NCI-H1436 (cell line): ENCODE data around the gene STX18.

Experiments
- DNase-seq: peaks from one replicate; lab custom pipeline; 2025; lab: John Stamatoyannopoulos, UW

Gene STX18

DNA sequence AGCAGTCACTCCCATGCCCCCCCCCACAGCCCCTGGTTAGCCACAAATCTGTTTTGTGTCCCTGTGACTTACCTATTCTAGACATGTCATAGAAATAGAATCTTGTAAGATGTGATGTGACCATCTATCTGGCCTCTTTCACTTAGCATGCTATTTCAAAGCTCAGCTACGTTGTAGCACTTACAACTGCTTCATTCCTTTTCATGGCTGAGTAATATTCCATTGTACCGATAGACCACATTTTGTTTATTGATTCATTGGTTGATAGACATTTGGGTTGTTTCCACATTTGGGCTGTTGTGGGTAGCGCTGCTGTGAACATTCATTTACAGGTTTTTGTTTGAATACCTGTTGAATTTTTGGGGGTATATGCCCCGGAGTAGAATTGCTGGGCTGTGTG, 143.4 kb downstream of the STX18 start:
- DNase-seq: no peak

DNA sequence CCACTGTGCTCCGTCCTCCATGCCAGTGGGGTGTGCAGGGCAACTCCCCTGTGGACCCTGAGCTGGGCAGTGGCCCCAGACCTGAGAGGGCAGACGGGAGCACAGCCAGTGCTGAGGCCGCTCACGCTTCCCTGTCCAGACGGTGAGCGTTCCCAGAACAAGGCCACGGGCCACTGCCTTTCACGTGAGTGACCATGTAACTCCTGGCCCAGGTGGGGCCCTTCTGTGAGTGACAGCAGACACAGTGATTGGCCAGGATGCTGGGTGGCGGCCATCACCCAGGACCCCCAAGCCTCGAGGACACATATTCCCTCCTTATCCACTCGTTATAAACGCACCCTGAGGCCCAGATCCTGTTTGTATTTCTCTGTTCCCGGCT, 144.4 kb downstream of the STX18 start:
- DNase-seq: no peak

- no peak for DNase-seq
Observed at GRCh38 chr4:4396628-4397440, 145.0 kb downstream of the STX18 start.

- DNase-seq: peak; percentile 38
Observed at GRCh38 chr4:4395849-4396627, 145.8 kb downstream of the STX18 start.

- no peak for DNase-seq
Observed at GRCh38 chr4:4395371-4395770, 146.5 kb downstream of the STX18 start.

DNA sequence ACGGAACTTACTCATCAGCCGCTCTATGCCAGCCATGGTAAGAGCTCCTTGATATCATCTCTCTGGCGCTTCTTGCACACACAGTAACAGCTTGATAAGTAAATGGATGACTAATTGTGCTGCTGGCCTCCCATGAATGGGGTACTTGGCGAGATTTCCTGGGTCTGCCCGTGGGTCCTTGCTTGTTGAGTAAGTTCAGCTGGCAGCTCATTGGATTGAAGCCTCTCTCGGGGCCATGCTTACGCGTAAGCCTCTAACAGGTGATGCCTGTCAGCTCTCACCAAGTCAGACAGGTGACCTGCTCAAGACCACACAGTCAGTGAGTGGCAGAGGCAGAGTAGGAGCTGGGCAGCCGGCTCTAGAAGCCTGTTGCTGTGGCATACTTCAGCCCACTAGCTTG, 147.2 kb downstream of the STX18 start:
- DNase-seq: no peak

GRCh38 chr4:4392501-4393183, 149.2 kb downstream of the STX18 start:
- no peak for DNase-seq

GRCh38 chr4:4391866-4392265, 150.0 kb downstream of the STX18 start:
- no peak for DNase-seq

DNA sequence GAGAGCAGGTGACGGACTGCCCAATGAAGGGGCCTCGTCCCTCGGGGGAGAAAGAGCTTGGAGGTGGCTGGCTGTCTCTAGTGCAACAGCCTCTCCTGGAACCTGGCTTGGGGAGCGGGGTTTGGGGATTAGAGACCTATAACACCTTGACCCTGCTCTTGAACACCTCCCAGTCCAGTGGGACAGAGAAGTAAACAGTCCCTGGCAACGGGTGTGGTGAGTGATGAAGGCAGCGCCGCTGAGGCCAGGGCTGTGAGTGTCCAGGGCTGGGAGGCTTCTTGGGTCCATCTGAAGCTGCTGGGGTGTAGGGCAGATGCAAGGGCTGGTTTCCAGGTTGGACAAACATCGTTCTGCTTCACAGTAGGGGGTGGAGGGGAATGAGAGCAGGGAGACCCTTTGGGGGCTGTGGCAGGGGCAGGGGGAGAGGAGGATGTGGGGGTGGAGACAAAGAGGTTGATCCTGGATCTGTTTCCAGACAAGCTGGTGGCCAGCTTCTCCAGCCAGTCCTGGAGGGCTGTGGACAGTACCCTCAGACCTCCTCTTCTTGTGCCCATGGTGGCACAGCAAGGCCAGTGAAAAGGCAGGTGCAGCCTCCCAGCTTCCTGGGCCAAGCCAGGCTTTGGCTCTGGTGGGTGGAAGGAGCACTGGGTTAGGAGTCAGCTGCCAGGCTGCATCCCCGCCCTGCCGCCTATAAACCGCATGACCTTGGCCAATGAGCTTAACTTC, 151.2 kb downstream of the STX18 start:
- DNase-seq: no peak

- no peak for DNase-seq
Observed at GRCh38 chr4:4390046-4390445, 151.8 kb downstream of the STX18 start.

- no peak for DNase-seq
Observed at GRCh38 chr4:4388836-4389575, 152.8 kb downstream of the STX18 start.

GRCh38 chr4:4388311-4388790, 153.5 kb downstream of the STX18 start:
- no peak for DNase-seq

DNA sequence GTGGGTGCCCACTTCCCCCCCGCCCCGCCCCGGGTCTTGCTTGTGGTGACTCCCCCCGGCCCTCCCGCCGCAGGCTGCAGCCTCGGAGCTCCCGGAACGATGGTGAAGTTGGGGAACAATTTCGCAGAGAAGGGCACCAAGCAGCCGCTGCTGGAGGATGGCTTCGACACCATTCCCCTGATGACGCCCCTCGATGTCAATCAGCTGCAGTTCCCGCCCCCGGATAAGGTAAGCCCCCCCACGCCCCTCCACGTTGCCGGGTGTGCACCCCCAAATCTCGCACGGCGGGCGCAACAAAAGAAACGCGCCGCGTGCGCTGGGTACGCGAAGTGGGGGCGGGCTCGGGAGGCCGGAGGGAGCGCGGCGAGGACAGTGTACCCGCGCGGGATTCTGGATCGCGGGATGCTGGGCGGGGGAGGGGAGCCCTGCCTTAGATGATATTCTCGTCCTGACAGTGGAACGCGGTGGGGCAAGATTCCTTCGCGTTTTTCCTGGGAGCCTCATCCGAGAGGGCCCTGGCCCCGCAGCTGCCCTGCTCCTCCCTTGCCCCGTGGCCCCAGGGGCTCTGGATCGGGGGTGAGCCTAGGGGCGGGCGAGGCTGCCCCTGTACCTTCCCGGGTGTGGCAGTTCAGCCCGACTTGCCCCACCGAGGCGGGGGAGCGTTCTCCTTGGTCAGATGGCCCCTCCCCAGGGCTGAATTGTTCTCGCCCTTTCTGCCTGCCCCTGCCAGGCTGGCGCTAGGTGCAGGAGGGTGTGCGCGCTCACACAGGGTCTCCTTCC, 154.1 kb downstream of the STX18 start:
- DNase-seq: no peak

DNA sequence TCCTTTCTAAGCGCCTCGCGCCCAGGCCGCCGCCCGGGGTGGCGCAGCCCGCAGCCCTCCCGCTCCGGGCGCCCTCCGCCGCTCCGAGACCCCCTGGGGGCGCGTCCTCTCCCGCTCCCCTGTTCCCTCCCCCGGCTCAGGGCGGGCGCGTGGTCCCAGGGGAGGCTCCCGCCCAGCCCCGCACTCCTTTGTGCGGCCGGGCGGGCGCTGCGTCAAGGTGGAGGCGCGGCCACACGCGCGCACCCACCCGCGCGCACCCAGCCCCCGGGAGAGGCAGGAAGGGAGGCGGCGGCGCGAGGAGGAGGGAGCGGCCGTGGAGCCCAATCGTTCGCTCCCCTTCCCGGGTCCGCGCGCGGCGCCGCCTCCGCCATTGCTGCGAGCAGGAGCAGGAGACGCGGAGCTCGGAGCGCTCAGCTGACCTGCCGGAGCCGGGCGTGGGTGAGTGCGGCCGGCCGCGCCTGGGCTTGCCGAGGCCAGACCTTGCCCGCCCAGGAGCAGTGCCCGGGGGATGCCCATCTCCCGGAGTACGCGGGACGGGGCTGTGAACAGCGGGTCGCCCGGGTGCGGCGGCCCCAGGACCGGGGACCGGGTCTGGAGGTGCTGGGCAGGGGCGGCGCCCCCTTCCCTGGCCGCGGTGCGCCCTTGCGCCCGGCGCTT, 155.0 kb downstream of the STX18 start, which contains the start of gene NSG1:
NSG1 (plus strand) TSS at position 367 of the 657 bp plus-strand sequence. CDS start 528 bp downstream, outside the sequence.
- DNase-seq: no peak

- DNase-seq: no peak
Observed at GRCh38 chr4:4386296-4386735, 155.5 kb downstream of the STX18 start.

DNA sequence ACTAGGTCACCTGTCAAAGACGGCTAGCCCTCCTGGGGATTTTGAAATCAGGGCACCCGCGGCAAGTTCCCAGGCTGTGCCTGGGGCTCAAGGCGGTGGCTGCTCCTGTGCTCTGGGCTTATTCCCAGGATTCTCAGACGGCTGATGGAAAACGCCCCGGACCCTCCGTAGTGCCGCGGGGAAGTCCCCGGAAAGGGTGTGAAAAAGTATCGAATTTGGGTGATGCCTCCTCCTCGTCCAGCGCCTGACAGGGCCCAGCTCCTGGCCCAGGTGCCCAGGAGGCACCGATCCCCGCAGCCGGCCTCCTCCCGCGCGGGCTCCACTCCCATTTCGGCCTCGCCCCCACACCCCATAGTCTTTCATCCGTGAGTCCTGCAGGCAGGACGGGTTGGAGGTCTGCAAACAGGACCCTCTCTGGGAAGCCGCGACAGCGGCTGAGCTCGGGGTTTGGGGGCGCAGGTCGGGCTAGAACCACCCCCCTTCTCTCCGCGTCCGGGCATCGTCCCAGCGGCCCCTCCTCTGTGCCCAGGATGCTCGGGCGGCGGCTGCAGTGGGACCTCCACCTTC, 156.0 kb downstream of the STX18 start:
- no peak for DNase-seq

- no peak for DNase-seq
Observed at GRCh38 chr4:4384837-4385236, 157.0 kb downstream of the STX18 start.

DNA sequence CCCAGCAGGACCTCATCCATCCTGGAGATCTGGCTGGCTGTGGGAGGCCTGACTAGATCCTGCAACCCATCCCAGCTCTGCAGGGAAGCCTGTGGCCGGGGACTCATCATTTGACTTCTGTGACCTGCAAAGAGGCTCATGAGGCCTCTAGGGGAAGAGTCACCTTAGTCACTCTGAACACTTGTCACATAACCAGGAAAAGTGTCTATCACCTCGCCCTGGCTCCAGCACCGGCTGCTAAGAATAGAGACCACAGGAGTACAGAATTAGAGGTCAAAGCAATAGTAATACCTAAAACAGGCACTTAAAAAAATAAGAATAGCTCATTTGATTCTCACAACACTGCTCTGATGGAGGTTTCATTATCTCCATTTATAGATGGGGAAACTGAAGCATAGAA, 158.8 kb downstream of the STX18 start:
- DNase-seq: no peak

- no peak for DNase-seq
Observed at GRCh38 chr4:4379540-4380087, 162.2 kb downstream of the STX18 start.
